GM12878 (cell line): ENCODE data around the gene DNAH3. TPM values are rescaled to one million over a fixed set of nuclear protein-coding genes. Genes with fewer than 3 reads are reported as not detected.

Experiments used
- ATAC-seq: fragments of 200-7000 bp; cut with Tn5 transposase; 3 replicates; pipeline ENCODE4 v1.9.1; 2020; ENCODE audit warnings: mild to moderate bottlenecking, moderate library complexity
- BruUV-seq: library from RNA; stranded (reverse); fragments of 400-500 nt; replicated peaks from 2 replicates; lab custom pipeline; 2021; lab: Mats Ljungman, UMichigan
- CTCF ChIA-PET: fragments of 300-600 bp; sonication (Branson Sonifier 250); formaldehyde crosslinking; extraction: SDS; loops from one replicate; lab custom pipeline; 2021; ENCODE audit warnings: inconsistent platforms; lab: Yijun Ruan, JAX
- POLR2A ChIA-PET: fragments of 350-600 bp; formaldehyde crosslinking; extraction: SDS; loops from one replicate; lab custom pipeline; 2021; ENCODE audit warnings: inconsistent platforms; lab: Charles Lee
- RAD21 ChIA-PET: fragments of 300-600 bp; sonication (Branson Sonifier 250); formaldehyde crosslinking; loops from one replicate; lab custom pipeline; 2023; ENCODE audit warnings: antibody characterized with exemption; ENCODE audit not compliant: unreplicated experiment; lab: Charles Lee
- SMC1A ChIA-PET: fragments of 300-600 bp; sonication (Branson Sonifier 250); formaldehyde crosslinking; loops from one replicate; lab custom pipeline; 2023; ENCODE audit not compliant: unreplicated experiment, uncharacterized antibody; lab: Charles Lee
- DNase-seq: peaks from one replicate; pipeline ENCODE4 v3.0.0-alpha.2; 2011; ENCODE audit warnings: low read depth, low spot score
- FAIRE-seq: peaks from 3 replicates; lab custom pipeline; 2011; peaks lifted over from hg19 to GRCh38; lab: Jason Lieb, UNC
- H2AFZ ChIP-seq: 2 replicates; pipeline ENCODE4 v1.6.0; 2011; ENCODE audit warnings: low read depth, low read length, control low read depth; ENCODE audit not compliant: control insufficient read depth
- H3K27ac ChIP-seq: 2 replicates; pipeline ENCODE4 v1.5.1; 2011; ENCODE audit warnings: control low read depth; ENCODE audit not compliant: control insufficient read depth, insufficient read depth
- H3K27me3 ChIP-seq, 2 experiments: replicated peaks in 1 of 2; 2 replicates each; pipeline versions ENCODE4 v1.6.0 to v1.6.1; 2011; ENCODE audit warnings: low read length in 1 of 2; ENCODE audit not compliant: control insufficient read depth in 2 of 2, insufficient read depth in 2 of 2
- H3K36me3 ChIP-seq, 2 experiments: 2 replicates each; pipeline ENCODE4 v1.5.1; 2011; ENCODE audit warnings: low read length in 1 of 2; ENCODE audit not compliant: control insufficient read depth in 2 of 2, insufficient read depth in 2 of 2
- H3K4me1 ChIP-seq: 2 replicates; pipeline ENCODE4 v1.6.1; 2011; ENCODE audit warnings: mild to moderate bottlenecking, low read length, moderate library complexity, mixed read lengths; ENCODE audit not compliant: control insufficient read depth, insufficient read depth
- H3K4me2 ChIP-seq: 2 replicates; pipeline ENCODE4 v1.6.0; 2011; ENCODE audit warnings: control low read depth; ENCODE audit not compliant: control insufficient read depth, insufficient read depth
- H3K4me3 ChIP-seq: fragments of 200-600 bp; sonication (generic); 2 replicates; pipeline ENCODE4 v1.5.1; 2016
- H3K79me2 ChIP-seq: 2 replicates; pipeline ENCODE4 v1.6.0; 2011; ENCODE audit warnings: low read length; ENCODE audit not compliant: control insufficient read depth, insufficient read depth
- H3K9ac ChIP-seq: 2 replicates; pipeline ENCODE4 v1.8.0; 2011; ENCODE audit warnings: low read length, control low read depth, mixed read lengths; ENCODE audit not compliant: control insufficient read depth, insufficient read depth
- H3K9me3 ChIP-seq: replicated peaks from 3 replicates; pipeline ENCODE4 v1.5.1; 2011; ENCODE audit warnings: mild to moderate bottlenecking, low read length; ENCODE audit not compliant: control insufficient read depth, insufficient read depth
- H4K20me1 ChIP-seq: 2 replicates; pipeline ENCODE4 v1.6.0; 2011; ENCODE audit not compliant: control insufficient read depth, insufficient read depth
- BHLHE40 ChIP-seq, 2 experiments: fragments of 450-650 bp in 1 of 2; IDR thresholded peaks; 2 replicates each; pipeline ENCODE4 v1.6.1; 2011 to 2017; ENCODE audit warnings: low read depth in 2 of 2, borderline replicate concordance in 1 of 2, improper control_type of control experiment in 1 of 2, low read length in 1 of 2, mild to moderate bottlenecking in 1 of 2
- EGR1 ChIP-seq, 2 experiments: IDR thresholded peaks; 1 replicate in 1 of 2; 2 replicates in 1 of 2; pipeline ENCODE4 v1.6.1; 2011 to 2012; ENCODE audit warnings: low read depth in 2 of 2, low read length in 2 of 2, borderline replicate concordance in 1 of 2, mild to moderate bottlenecking in 1 of 2, moderate library complexity in 1 of 2
- HCFC1 ChIP-seq: fragments of 150-350 bp; IDR thresholded peaks from 2 replicates; pipeline ENCODE4 v1.6.1; 2014; ENCODE audit warnings: low read length
- MEF2B ChIP-seq: fragments of 450-650 bp; IDR thresholded peaks from 2 replicates; pipeline ENCODE4 v1.6.1; 2018; ENCODE audit warnings: mild to moderate bottlenecking, moderate library complexity; ENCODE audit not compliant: partially characterized antibody, poor library complexity, severe bottlenecking
- NBN ChIP-seq: fragments of 450-650 bp; IDR thresholded peaks from 2 replicates; pipeline ENCODE4 v1.6.1; 2016
- NR2C2 ChIP-seq: IDR thresholded peaks from 2 replicates; pipeline ENCODE4 v1.6.1; 2011; ENCODE audit warnings: borderline replicate concordance, low read depth; ENCODE audit not compliant: control insufficient read depth, insufficient read length
- RAD51 ChIP-seq: fragments of 450-650 bp; IDR thresholded peaks from 2 replicates; pipeline ENCODE4 v1.6.1; 2016; ENCODE audit warnings: moderate library complexity, mild to moderate bottlenecking, inconsistent platforms
- STAT1 ChIP-seq: fragments of 450-650 bp; conservative IDR thresholded peaks from 2 replicates; pipeline ENCODE4 v1.6.1; 2014; ENCODE audit warnings: antibody characterized with exemption, mild to moderate bottlenecking
- SUZ12 ChIP-seq: fragments of 200-600 bp; sonication (generic); IDR thresholded peaks from one replicate; pipeline ENCODE4 v1.6.1; 2018; ENCODE audit warnings: antibody characterized with exemption, mild to moderate bottlenecking; ENCODE audit not compliant: unreplicated experiment
- ZNF217 ChIP-seq: fragments of 450-650 bp; IDR thresholded peaks from 2 replicates; pipeline ENCODE4 v1.6.1; 2017; ENCODE audit warnings: antibody characterized with exemption, mild to moderate bottlenecking
- ZZZ3 ChIP-seq: IDR thresholded peaks from 2 replicates; pipeline ENCODE4 v1.6.1; 2011; ENCODE audit warnings: low read depth; ENCODE audit not compliant: control insufficient read depth, insufficient read length
- WGBS: methylation state at CpG from one replicate; pipeline ENCODE4 v1.1.6; 2016; ENCODE audit warnings: low lambda C conversion rate; ENCODE audit not compliant: insufficient replicate concordance, insufficient coverage; ENCODE audit errors: missing lambda C conversion rate; 5-methylcytosine and 5-hydroxymethylcytosine counted together
- in situ Hi-C: fragments of 300-500 bp; cut with MboI; formaldehyde crosslinking; loops from 9 replicates; pipeline ENCODE4 v1.14.3; 2018; ENCODE audit warnings: mixed read lengths
- intact Hi-C: fragments of 100-400 bp; cut with micrococcal nuclease; formaldehyde crosslinking; loops from one replicate; pipeline ENCODE4 v1.14.2; 2022; ENCODE audit not compliant: unreplicated experiment
- polyA plus RNA-seq, 11 experiments: library from polyadenylated mRNA; depleted of rRNA in 4 of 11; unstranded in 6 of 11; stranded (reverse) in 5 of 11; fragments of >200 nt; fragmentation: Nextera tagmentation in 4 of 11; fragmentation: Illumina TruSeq in 1 of 11; extraction: Ambion mirVana in 4 of 11; extraction: Trizol in 1 of 11; gene quantifications; 1 replicate in 1 of 11; 2 replicates in 10 of 11; pipeline versions ENCODE4 v1.2.1 to v1.2.3, GENCODE V29; 2011 to 2016; ENCODE audit warnings: inconsistent platforms in 2 of 11, missing spikeins in 2 of 11, low read depth in 1 of 11
- total RNA-seq, 4 experiments: library from RNA; depleted of rRNA in 3 of 4; stranded (reverse); fragments of >200 nt in 3 of 4; fragmentation: Illumina TruSeq in 1 of 4; extraction: Trizol in 1 of 4; gene quantifications; 2 replicates each; pipeline versions ENCODE4 v1.2.1 to v1.2.3, GENCODE V29; 2013 to 2021
- TF ChIP-seq, protein P1 (sequence below): fragments of 450-650 bp; IDR thresholded peaks from 2 replicates; pipeline ENCODE4 v1.6.1; 2017; ENCODE audit warnings: mild to moderate bottlenecking

Gene DNAH3
- total and polyA plus RNA-seq, 10 of the 15 experiments (the other 5 are each of a cell fraction or from before 2014, with no cell fraction given): under 0.01 to 0.04 (median 0.04) TPM; not detected in 5

DNA sequence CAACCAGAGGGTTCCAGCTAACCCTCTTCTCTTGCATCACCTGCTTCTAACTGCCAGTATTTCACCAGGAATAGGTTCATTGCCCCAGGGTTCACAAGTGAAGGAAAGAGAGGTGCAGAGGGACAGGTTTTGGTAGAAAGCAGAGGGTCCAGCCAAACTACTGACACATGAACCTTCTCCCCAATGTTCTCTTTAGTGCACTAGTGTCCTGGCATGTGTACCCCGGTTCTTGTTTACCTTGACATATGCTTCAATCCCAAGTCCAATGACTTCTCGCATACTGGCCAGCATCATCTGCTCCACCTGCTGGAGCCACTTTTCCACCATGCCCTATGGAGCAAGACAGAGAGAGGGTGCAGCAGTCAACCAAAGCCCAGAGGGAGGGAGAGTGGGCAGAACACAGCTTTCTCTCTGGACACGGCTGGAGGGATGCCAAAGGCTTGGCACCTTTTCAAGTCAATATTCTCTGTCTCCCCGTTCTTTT, 90.6 kb downstream of the DNAH3 start:
- no peaks in the 10 kb centered on the region; a peak in 1 of 4 replicates for H3K27me3 ChIP-seq
- no TSS peak for BruUV-seq
- no peak overlapping the region for H3K27ac ChIP-seq
- SMC1A ChIA-PET: interaction anchor here (0.6 kb wide), 1 partner anchor 1511 kb away, joined by 3 read pairs; no protein-coding TSS in a partner anchor
- POLR2A ChIA-PET: no interaction called here
- H3K4me3 ChIP-seq: no peak overlapping the region
- H3K4me2 ChIP-seq: no peak overlapping the region
- no peaks in the 10 kb centered on the region for H3K79me2 ChIP-seq
- no peak overlapping the region for H2AFZ ChIP-seq
- no peak overlapping the region for H3K9ac ChIP-seq
- no peak for DNase-seq
- TF ChIP-seq NR2C2: no peak
- TF ChIP-seq ZNF217: no peak
- TF ChIP-seq SUZ12: no peak
- TF ChIP-seq ZZZ3: no peak
- TF ChIP-seq EGR1 (IDR thresholded peaks at IDR 0.05; ENCODE audit: borderline replicate concordance in 1 of 2, low read depth in 2 of 2, low read length in 2 of 2): no peak
- TF ChIP-seq, protein P1, sequence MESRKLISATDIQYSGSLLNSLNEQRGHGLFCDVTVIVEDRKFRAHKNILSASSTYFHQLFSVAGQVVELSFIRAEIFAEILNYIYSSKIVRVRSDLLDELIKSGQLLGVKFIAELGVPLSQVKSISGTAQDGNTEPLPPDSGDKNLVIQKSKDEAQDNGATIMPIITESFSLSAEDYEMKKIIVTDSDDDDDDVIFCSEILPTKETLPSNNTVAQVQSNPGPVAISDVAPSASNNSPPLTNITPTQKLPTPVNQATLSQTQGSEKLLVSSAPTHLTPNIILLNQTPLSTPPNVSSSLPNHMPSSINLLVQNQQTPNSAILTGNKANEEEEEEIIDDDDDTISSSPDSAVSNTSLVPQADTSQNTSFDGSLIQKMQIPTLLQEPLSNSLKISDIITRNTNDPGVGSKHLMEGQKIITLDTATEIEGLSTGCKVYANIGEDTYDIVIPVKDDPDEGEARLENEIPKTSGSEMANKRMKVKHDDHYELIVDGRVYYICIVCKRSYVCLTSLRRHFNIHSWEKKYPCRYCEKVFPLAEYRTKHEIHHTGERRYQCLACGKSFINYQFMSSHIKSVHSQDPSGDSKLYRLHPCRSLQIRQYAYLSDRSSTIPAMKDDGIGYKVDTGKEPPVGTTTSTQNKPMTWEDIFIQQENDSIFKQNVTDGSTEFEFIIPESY: no peak
- no peak for TF ChIP-seq BHLHE40 (IDR thresholded peaks at IDR 0.05; ENCODE audit: borderline replicate concordance in 1 of 2, low read depth in 2 of 2, low read length in 1 of 2)
- no peak for TF ChIP-seq NBN
- no peak for TF ChIP-seq RAD51
- no peak for TF ChIP-seq MEF2B
- no peak for TF ChIP-seq STAT1
- TF ChIP-seq HCFC1: no peak
- no peak for ATAC-seq
- H4K20me1 ChIP-seq: no peaks in the 10 kb centered on the region
- intact Hi-C loops (no loop called here), in situ Hi-C loops (no loop called here)
- no peaks in the 10 kb centered on the region for H3K4me1 ChIP-seq
- H3K9me3 ChIP-seq: no peaks in the 10 kb centered on the region; the same call in 1 of the 3 replicates
- WGBS: 59% methylated on average over 4 of the region's 4 CpGs
- CTCF ChIA-PET: no interaction called here
- H3K36me3 ChIP-seq: no peaks in the 10 kb centered on the region
- RAD21 ChIA-PET: interaction anchor here (0.7 kb wide), 1 partner anchor 671 kb away, joined by 3 read pairs; no protein-coding TSS in a partner anchor
- no peak for FAIRE-seq
